PC-9 (cell line): Measurements from ENCODE around the gene TSHZ2.

Experiments
- EZH2 ChIP-seq: fragments of 200-600 bp; sonication (generic); IDR thresholded peaks from 2 replicates; pipeline ENCODE4 v1.8.0; 2017; ENCODE audit warnings: antibody characterized with exemption, low read depth
- TF ChIP-seq, protein P1 (sequence below): fragments of 200-600 bp; sonication (generic); conservative IDR thresholded peaks from 2 replicates; pipeline ENCODE4 v1.6.1; 2017; ENCODE audit warnings: mixed run types, antibody characterized with exemption, mild to moderate bottlenecking, moderate library complexity

DNA sequence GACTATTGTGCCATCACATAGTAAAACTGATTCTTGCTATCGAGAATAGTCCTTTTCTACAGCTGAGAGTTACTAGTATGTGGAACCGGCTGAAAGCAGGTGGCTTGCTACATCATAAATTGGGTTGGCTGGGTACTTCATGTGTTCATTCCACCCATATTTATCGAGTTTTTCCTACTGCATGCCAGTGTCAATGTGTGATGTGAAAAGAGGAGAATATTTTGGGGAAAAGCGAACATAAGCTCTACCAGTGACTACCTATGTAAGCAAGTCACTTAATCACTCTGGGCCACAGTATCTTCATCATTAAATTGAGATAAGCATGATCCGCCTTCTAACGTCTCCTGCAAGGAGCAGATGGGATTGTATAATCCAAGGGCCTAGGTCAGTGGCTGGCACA, 61.0 kb downstream of the TSHZ2 start:
- no peak for TF ChIP-seq EZH2
- TF ChIP-seq, protein P1, sequence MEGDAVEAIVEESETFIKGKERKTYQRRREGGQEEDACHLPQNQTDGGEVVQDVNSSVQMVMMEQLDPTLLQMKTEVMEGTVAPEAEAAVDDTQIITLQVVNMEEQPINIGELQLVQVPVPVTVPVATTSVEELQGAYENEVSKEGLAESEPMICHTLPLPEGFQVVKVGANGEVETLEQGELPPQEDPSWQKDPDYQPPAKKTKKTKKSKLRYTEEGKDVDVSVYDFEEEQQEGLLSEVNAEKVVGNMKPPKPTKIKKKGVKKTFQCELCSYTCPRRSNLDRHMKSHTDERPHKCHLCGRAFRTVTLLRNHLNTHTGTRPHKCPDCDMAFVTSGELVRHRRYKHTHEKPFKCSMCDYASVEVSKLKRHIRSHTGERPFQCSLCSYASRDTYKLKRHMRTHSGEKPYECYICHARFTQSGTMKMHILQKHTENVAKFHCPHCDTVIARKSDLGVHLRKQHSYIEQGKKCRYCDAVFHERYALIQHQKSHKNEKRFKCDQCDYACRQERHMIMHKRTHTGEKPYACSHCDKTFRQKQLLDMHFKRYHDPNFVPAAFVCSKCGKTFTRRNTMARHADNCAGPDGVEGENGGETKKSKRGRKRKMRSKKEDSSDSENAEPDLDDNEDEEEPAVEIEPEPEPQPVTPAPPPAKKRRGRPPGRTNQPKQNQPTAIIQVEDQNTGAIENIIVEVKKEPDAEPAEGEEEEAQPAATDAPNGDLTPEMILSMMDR, result no peak
